DMS53 treated with DMSO at 0.1 percent for 48 hours (cell line): ENCODE results near the gene CILP2.
A peak's percentile ranks its signal among the peaks of the same experiment; 100 is the strongest.

Experiments used
- DNase-seq: peaks from one replicate; lab custom pipeline; 2025; ENCODE audit not compliant: unreplicated experiment; lab: John Stamatoyannopoulos, UW

CILP2 gene, protein sequence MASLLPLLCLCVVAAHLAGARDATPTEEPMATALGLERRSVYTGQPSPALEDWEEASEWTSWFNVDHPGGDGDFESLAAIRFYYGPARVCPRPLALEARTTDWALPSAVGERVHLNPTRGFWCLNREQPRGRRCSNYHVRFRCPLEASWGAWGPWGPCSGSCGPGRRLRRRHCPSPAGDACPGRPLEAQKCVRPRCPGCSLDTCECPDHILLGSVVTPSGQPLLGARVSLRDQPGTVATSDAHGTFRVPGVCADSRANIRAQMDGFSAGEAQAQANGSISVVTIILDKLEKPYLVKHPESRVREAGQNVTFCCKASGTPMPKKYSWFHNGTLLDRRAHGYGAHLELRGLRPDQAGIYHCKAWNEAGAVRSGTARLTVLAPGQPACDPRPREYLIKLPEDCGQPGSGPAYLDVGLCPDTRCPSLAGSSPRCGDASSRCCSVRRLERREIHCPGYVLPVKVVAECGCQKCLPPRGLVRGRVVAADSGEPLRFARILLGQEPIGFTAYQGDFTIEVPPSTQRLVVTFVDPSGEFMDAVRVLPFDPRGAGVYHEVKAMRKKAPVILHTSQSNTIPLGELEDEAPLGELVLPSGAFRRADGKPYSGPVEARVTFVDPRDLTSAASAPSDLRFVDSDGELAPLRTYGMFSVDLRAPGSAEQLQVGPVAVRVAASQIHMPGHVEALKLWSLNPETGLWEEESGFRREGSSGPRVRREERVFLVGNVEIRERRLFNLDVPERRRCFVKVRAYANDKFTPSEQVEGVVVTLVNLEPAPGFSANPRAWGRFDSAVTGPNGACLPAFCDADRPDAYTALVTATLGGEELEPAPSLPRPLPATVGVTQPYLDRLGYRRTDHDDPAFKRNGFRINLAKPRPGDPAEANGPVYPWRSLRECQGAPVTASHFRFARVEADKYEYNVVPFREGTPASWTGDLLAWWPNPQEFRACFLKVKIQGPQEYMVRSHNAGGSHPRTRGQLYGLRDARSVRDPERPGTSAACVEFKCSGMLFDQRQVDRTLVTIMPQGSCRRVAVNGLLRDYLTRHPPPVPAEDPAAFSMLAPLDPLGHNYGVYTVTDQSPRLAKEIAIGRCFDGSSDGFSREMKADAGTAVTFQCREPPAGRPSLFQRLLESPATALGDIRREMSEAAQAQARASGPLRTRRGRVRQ

GRCh38 chr19:19538061-19538784, at the start of gene CILP2:
Gene CILP2 (plus strand): TSS chr19:19538265. CDS start chr19:19538350, 85 bp downstream.
- DNase-seq, result no peak

DNA sequence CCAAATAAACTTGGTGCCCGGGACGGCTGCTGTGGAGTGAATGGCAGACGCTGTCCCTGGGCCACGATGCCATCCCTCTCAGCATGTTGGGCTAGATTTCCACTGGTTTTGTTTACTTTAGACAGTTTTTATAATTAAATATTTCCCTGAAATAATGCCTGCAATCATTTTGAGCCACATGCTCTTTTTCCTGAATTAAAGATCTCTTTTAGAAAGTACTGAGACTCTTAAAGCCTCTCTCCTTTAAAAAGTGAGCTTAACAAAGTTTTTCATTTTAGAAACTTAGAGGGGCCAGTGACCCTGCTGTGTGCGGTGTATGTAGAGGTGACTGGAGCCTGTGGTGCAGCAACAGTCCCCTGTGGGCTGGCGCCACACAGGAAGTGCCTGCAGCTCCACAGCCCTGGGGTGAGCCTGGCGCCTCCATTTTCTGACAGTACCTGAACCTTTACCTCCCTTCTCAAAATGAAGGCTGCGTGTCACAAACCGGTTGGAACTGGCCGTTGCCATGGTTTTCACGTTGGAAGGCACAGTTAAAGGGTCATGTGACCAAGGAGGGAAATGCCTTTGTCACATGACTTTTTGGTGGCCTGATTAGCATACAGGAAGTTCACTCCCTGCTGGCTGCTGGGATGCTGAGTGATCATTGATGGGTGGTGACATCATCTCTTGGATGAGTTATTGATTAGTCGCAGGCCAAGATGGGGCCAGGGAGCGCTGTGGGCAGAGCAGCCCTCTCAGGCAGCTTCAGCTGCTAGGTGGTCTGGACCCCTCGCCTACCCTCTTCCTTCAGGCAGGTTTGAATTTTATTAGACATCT, 49.0 kb upstream of the CILP2 start:
- DNase-seq, result peak; percentile 37

DNA sequence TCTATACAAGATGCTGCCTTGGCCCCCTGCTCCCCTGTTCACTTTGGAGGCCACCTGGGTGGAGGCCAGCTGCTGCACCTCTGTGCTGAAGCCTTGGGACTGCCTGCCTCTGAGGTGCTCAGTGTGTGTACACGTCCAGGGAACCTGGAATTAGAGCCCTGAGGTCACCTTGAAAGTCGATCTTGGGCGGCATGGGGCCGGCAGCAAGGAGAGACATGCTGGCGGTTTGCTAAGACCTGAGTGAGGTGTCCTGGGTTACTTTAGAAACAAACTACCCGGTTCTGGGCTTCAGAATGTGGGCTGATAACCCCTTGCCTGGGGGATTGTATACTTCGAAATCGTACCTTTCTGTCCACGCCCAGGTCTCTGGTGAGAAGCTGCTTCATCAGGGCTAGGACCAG, 48.3 kb upstream of the CILP2 start:
- DNase-seq, result no peak

DNA sequence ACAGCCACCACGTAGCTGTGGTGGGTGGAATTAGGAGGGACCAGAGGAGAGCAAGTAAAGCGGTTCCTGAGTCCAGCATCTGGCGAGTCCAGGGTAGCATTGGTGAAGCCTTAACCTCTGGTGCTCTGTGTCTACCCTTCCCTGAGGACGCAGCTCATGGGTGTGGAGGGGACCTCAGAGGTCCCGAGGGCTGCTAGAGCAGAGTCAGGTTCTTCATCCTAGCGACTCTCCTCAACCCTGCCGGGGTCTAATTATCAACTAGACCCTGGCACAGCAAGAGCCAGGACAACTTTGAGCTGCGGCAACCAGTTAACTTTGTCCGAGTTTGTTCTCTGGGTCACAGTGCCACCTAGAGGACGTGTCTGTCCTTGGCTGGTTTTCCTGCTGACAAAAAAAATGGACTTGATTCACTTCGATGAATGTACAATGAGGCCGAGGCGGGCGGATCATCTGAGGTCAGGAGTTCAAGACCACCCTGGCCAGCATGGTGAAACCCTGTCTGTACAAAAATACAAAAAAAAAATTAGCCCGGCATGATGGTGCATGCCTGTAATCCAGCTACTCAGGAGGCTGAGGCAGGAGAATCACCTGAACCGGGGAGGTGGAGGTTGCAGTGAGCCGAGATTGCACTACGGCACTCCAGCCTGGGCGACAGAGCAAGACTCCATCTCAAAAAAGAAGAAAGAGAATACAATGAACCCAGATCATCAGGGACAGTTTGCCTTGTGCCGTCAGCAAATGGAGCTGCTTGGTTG, 47.7 kb upstream of the CILP2 start:
- peak; percentile 35 for DNase-seq

- DNase-seq, result no peak
Observed at GRCh38 chr19:19491321-19492025, 46.6 kb upstream of the CILP2 start.

DNA sequence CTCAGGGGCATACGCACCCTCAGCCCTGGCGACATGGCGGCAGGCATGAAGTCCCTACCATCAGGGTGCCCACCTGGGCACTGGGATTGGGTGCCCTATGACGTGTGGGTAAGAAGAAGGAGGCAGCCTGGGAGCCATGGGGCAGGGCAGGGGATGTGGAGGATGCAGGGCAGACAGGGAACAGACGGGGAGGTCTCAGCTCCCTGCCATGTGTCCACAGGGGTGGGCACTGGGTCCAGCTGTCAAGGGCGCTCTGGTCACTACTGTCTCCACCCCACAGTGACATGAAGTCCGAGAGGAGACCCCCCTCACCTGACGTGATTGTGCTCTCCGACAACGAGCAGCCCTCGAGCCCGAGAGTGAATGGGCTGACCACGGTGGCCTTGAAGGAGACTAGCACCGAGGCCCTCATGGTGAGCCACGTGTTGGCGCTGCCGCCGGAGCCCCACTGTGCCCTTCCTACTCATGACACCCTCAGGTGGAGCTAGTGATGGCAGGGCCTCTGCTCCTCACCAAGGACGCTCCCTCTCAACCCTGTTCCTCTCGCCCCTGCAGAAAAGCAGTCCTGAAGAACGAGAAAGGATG, 45.9 kb upstream of the CILP2 start:
- DNase-seq, result no peak

- no peak for DNase-seq
Observed at GRCh38 chr19:19493841-19494546, 44.1 kb upstream of the CILP2 start.

- no peak for DNase-seq
Observed at GRCh38 chr19:19495614-19496603, 42.2 kb upstream of the CILP2 start.

DNA sequence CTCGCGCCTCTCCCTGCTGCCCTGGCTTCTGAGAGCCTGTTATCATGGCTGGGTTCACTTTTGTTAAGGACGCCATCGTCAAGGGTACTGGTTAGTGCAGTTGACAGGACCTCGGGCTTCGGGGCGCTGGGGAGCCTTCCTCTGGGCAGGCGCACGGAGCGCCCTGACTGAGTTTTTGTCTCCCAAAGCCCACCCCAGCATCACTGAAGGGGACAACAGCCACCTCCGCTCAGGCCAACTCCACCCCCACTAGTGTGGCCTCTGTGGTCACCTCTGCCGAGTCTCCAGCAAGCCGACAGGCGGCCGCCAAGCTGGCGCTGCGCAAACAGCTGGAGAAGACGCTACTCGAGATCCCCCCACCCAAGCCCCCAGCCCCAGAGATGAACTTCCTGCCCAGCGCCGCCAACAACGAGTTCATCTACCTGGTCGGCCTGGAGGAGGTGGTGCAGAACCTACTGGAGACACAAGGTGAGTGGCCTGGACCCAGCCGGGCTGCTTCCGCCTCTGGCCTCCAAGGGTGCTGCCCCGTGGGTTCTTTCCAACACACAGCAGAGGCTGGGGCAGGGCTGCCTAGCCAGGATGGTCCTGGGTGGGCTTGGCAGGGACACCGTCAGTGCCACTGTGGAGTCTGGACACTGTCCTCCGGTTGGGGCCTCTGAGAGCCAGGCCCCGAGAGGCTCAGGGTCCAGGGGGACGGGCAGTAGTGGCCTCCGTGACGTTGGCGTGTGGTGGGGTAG, 39.6 kb upstream of the CILP2 start:
- no peak for DNase-seq

- no peak for DNase-seq
Observed at GRCh38 chr19:19499272-19499995, 38.6 kb upstream of the CILP2 start.

DNA sequence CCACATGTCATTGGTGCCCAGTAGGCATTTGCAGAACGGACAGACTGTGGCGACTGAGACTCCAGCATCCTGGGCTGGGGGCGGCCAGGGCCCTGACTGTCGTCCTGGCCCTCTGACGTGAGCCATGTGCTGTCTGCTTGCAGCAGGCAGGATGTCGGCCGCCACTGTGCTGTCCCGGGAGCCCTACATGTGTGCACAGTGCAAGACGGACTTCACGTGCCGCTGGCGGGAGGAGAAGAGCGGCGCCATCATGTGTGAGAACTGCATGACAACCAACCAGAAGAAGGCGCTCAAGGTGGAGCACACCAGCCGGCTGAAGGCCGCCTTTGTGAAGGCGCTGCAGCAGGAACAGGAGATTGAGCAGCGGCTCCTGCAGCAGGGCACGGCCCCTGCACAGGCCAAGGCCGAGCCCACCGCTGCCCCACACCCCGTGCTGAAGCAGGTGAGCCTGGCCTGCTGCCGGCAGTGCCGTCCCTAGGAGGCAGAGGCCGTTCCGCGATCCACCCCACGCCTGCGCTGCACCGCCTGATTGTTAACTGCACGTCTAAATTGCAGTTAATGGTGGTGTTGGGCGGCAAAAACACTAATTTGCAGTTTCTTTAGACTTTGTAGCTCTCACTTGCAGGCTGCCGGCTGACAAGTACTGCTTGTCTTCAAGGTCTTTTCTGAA, 37.0 kb upstream of the CILP2 start:
- DNase-seq, result no peak

DNA sequence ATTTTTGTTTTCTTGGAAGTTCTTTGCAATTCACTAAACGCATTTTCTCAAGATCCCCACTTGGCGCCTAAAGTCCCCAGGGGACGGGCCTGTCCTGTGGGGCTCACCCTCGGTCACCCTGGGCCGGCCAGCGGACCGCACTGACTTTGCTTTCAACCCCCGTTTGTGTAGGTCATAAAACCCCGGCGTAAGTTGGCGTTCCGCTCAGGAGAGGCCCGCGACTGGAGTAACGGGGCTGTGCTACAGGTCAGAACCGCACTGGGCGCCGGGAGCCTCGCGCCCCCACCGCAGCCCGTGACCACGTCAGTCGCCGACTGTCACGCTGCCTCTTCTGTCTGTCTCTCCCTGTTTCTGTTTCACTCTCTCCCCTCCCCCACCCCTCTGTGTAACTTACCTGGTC, 36.3 kb upstream of the CILP2 start:
- DNase-seq, result no peak

GRCh38 chr19:19502281-19502680, 35.8 kb upstream of the CILP2 start:
- DNase-seq, result no peak

DNA sequence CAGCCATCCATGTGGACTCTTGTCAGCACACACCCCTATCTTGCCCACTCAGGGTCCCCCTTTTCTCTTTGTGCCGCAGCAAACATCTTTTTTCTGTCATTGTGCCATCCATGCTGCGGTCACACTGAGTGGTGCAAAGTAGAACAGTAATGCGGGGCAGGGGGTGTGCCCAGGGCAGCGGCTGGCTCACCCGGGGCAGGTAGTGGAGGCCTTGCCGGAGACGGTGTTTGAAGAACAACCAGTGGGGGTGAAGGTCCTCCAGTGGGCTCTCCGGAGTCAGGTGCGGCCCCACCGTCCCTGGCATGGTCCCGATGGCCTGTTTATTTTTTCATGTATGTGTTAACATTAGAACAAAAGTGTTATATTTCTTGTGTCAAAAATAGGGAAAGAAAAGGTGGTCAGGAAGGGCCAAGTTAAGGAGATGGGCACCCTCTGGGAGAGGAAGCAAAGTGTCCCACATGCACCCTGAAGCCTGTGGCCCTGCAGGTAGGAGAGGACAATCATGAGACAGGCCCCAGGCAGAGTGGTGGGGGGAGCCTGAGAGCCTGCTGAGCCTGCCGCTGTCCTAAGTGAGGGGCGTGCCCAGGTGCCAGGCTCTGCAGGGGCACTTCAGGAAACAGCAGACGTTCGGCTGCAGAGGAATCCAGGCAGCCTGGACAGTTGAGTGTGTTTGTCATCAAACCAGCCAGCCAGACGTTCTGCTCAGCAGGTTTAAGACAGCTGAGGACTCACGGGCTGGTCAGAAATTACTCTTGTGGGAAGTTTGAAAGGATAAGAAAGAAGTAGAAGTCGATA, 35.1 kb upstream of the CILP2 start:
- DNase-seq, result no peak
